Muscle layer of colon (tissue), 2 donors: ENCODE data around the gene MRGPRG.

Source experiments
- H3K27ac ChIP-seq: one replicate; pipeline ENCODE4 v1.7.0; 2013; ENCODE audit warnings: low read depth, mild to moderate bottlenecking, low read length, moderate library complexity
- H3K27me3 ChIP-seq, 2 donors: one replicate each; pipeline ENCODE4 v1.7.0; 2013; ENCODE audit warnings: low read length in 2 of 2, mild to moderate bottlenecking in 2 of 2; ENCODE audit not compliant: insufficient read depth in 2 of 2, control insufficient read depth in 1 of 2
- H3K36me3 ChIP-seq: one replicate; pipeline ENCODE4 v1.7.0; 2013; ENCODE audit warnings: mild to moderate bottlenecking, low read length; ENCODE audit not compliant: insufficient read depth
- H3K4me1 ChIP-seq: one replicate; pipeline ENCODE4 v1.7.0; 2013; ENCODE audit warnings: mild to moderate bottlenecking, low read length; ENCODE audit not compliant: insufficient read depth
- H3K4me3 ChIP-seq, 2 donors: one replicate each; pipeline ENCODE4 v1.7.0; 2013; ENCODE audit warnings: low read length in 2 of 2, low read depth in 1 of 2, mild to moderate bottlenecking in 1 of 2, moderate library complexity in 1 of 2
- H3K9ac ChIP-seq: one replicate; pipeline ENCODE4 v1.7.0; 2013; ENCODE audit warnings: low read length
- H3K9me3 ChIP-seq: one replicate; pipeline ENCODE4 v1.7.0; 2013; ENCODE audit warnings: mild to moderate bottlenecking, low read length
- donor health status: abdominal sarcoma.
- donor health status: Adenocarcinoma of cecum.

The MRGPRG gene

GRCh38 chr11:3188496-3189195, 30.0 kb downstream of the MRGPRG start:
- Histone ChIP-seq H3K27ac (no peak overlapping the region), H3K4me3 (no peak overlapping the region), H3K27me3 (no peaks in the 10 kb centered on the region), H3K9ac (no peak overlapping the region), H3K4me1 (no peaks in the 10 kb centered on the region), H3K36me3 (no peaks in the 10 kb centered on the region), H3K9me3 (no peaks in the 10 kb centered on the region)

GRCh38 chr11:3186166-3186953, 32.3 kb downstream of the MRGPRG start:
- no peaks in the 10 kb centered on the region for H3K9me3 ChIP-seq
- no peaks in the 10 kb centered on the region for H3K4me1 ChIP-seq
- H3K27me3 ChIP-seq = no peaks in the 10 kb centered on the region
- H3K9ac ChIP-seq = no peak overlapping the region
- no peak overlapping the region for H3K27ac ChIP-seq
- no peaks in the 10 kb centered on the region for H3K36me3 ChIP-seq
- no peak overlapping the region for H3K4me3 ChIP-seq

- H3K36me3 ChIP-seq = no peaks in the 10 kb centered on the region
- no peaks in the 10 kb centered on the region for H3K9me3 ChIP-seq
- H3K27me3 ChIP-seq = no peaks in the 10 kb centered on the region
- no peaks in the 10 kb centered on the region for H3K4me1 ChIP-seq
- no peak overlapping the region for H3K9ac ChIP-seq
- no peak overlapping the region for H3K27ac ChIP-seq
- H3K4me3 ChIP-seq = no peak overlapping the region
Measured at GRCh38 chr11:3184732-3185347, 33.8 kb downstream of the MRGPRG start.

DNA sequence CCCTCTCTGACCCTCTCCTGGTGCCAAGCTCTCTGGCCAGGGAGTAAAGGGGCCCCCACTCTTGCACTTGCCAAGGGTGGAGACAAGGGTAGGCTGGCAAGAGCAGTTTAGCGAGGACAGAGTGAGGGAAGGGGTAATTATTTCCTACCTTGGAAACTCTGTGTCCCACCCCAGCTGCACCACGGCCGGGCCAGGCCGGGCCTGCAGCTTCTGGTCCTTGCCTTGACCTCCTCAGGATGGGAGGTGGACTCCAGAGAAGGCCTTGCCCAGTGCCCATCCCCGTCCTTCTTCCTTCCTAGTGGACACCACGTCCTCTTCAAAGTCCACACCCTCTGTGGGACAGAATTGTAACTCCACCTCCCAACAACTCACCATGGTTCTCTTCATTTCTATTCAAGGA, 35.1 kb downstream of the MRGPRG start:
- H3K9ac ChIP-seq = no peak overlapping the region
- H3K36me3 ChIP-seq = no peaks in the 10 kb centered on the region
- H3K4me1 ChIP-seq = no peaks in the 10 kb centered on the region
- H3K27me3 ChIP-seq = no peaks in the 10 kb centered on the region
- no peaks in the 10 kb centered on the region for H3K9me3 ChIP-seq
- no peak overlapping the region for H3K4me3 ChIP-seq
- no peak overlapping the region for H3K27ac ChIP-seq

- no peak overlapping the region for H3K27ac ChIP-seq
- no peaks in the 10 kb centered on the region for H3K36me3 ChIP-seq
- no peak overlapping the region for H3K4me3 ChIP-seq
- H3K4me1 ChIP-seq = no peaks in the 10 kb centered on the region
- H3K9ac ChIP-seq = no peak overlapping the region
- no peaks in the 10 kb centered on the region for H3K27me3 ChIP-seq
- H3K9me3 ChIP-seq = no peaks in the 10 kb centered on the region
Measured at GRCh38 chr11:3182462-3182852, 36.2 kb downstream of the MRGPRG start.

- no peak overlapping the region for H3K4me3 ChIP-seq
- H3K27ac ChIP-seq = no peak overlapping the region
- H3K4me1 ChIP-seq = no peaks in the 10 kb centered on the region
- no peaks in the 10 kb centered on the region for H3K27me3 ChIP-seq
- H3K9me3 ChIP-seq = no peaks in the 10 kb centered on the region
- H3K36me3 ChIP-seq = no peaks in the 10 kb centered on the region
- no peak overlapping the region for H3K9ac ChIP-seq
Measured at GRCh38 chr11:3181725-3182461, 36.7 kb downstream of the MRGPRG start.

DNA sequence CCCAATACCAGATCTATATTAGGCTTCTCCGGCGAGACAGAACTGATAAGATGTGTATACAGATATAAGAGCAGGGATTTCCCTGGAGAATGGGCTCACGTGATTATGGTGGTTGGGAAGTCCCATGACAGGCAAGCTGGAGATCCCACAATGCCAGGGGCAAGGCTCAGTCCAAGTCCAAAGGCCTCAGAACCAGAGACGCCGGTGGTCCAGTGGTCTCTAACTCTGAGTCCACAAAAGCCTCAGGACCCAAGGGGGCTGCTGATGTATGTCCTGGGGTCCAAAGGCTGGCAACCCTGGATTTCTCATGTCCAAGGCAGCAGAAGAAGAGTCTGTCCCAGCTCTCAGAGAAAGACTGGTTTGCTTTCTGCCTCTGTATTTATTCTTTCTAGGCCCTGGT, 37.7 kb downstream of the MRGPRG start:
- peaks cover 3% of the 10 kb centered on the region for H3K9me3 ChIP-seq
- H3K9ac ChIP-seq = no peak overlapping the region
- H3K36me3 ChIP-seq = no peaks in the 10 kb centered on the region
- no peak overlapping the region for H3K4me3 ChIP-seq
- no peaks in the 10 kb centered on the region for H3K27me3 ChIP-seq
- no peaks in the 10 kb centered on the region for H3K4me1 ChIP-seq
- H3K27ac ChIP-seq = no peak overlapping the region

DNA sequence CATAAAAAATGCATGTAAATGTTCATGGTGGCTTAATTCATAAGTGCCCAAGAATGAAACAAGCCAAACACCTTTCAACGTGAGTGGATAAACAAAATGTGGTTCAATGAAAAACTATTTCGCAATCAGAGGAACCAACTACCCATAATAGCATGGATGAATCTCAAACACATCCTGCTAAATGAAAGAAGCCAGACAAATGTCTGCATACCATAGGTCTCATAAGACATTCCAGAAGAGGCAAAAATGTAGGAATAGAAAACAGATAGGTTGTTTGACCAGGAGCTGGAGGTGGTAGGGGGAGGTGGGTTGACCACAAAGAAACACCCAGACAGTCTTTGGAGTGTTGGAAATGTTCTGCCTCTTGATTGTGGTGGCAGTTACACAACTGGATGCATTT, 40.3 kb downstream of the MRGPRG start:
- no peaks in the 10 kb centered on the region for H3K27me3 ChIP-seq
- H3K4me3 ChIP-seq = no peak overlapping the region
- H3K4me1 ChIP-seq = no peaks in the 10 kb centered on the region
- H3K36me3 ChIP-seq = no peaks in the 10 kb centered on the region
- H3K27ac ChIP-seq = no peak overlapping the region
- peaks cover 3% of the 10 kb centered on the region for H3K9me3 ChIP-seq
- H3K9ac ChIP-seq = no peak overlapping the region

GRCh38 chr11:3177931-3178330, 40.7 kb downstream of the MRGPRG start:
- Histone ChIP-seq H3K27me3 (no peaks in the 10 kb centered on the region), H3K9me3 (peaks cover 3% of the 10 kb centered on the region), H3K9ac (no peak overlapping the region), H3K27ac (no peak overlapping the region), H3K4me1 (no peaks in the 10 kb centered on the region), H3K36me3 (no peaks in the 10 kb centered on the region), H3K4me3 (no peak overlapping the region)

GRCh38 chr11:3176487-3176886, 42.1 kb downstream of the MRGPRG start:
- no peaks in the 10 kb centered on the region for H3K27me3 ChIP-seq
- H3K4me3 ChIP-seq = no peak overlapping the region
- no peak overlapping the region for H3K27ac ChIP-seq
- H3K9me3 ChIP-seq = peaks cover 3% of the 10 kb centered on the region
- no peaks in the 10 kb centered on the region for H3K36me3 ChIP-seq
- no peak overlapping the region for H3K9ac ChIP-seq
- no peaks in the 10 kb centered on the region for H3K4me1 ChIP-seq

- Histone ChIP-seq H3K27ac (no peak overlapping the region), H3K9me3 (peaks cover 3% of the 10 kb centered on the region), H3K36me3 (no peaks in the 10 kb centered on the region), H3K9ac (no peak overlapping the region), H3K4me1 (peaks cover under 1% of the 10 kb centered on the region), H3K4me3 (no peak overlapping the region), H3K27me3 (peaks cover 0 to 5% of the 10 kb centered on the region in 2 donors)
Measured at GRCh38 chr11:3175194-3175593, 43.4 kb downstream of the MRGPRG start.
